HCT116 (cell line): ENCODE measurements around the gene UFD1. TPM values are rescaled to one million over a fixed set of nuclear protein-coding genes. Genes with fewer than 3 reads are reported as not detected.

Source experiments
- ATAC-seq: fragments of 200-7000 bp; cut with Tn5 transposase; 2 replicates; pipeline ENCODE4 v1.9.1; 2020; ENCODE audit warnings: mild to moderate bottlenecking, moderate library complexity
- BruUV-seq: library from RNA; stranded (reverse); fragments of 400-500 nt; replicated peaks from 2 replicates; lab custom pipeline; 2021; lab: Mats Ljungman, UMichigan
- CTCF ChIA-PET: fragments of 300-600 bp; sonication (Branson Sonifier 250); formaldehyde crosslinking; loops from one replicate; lab custom pipeline; 2021; ENCODE audit warnings: antibody characterized with exemption; lab: Charles Lee
- POLR2A ChIA-PET: fragments of 300-600, 350-600 bp; sonication (Branson Sonifier 250); formaldehyde crosslinking; loops from one replicate; lab custom pipeline; 2021; ENCODE audit warnings: antibody characterized with exemption; lab: Charles Lee
- RAD21 ChIA-PET, 2 experiments: fragments of 300-600 bp; sonication (Branson Sonifier 250); formaldehyde crosslinking; loops; one replicate each; lab custom pipeline; 2023; ENCODE audit warnings: low total read pairs in 2 of 2; ENCODE audit not compliant: uncharacterized antibody in 2 of 2, unreplicated experiment in 2 of 2, low non-redundant PET in 1 of 2; lab: Charles Lee
- DNase-seq: peaks from one replicate; pipeline ENCODE4 v3.0.0-alpha.2; 2010; ENCODE audit warnings: low read depth, low spot score
- H2AFZ ChIP-seq: fragments of 200-600 bp; shearing (Covaris generic), sonication (generic); 2 replicates; pipeline ENCODE4 v1.6.1; 2017; ENCODE audit warnings: low read depth, mixed run types, mixed read lengths, antibody characterized with exemption, low read length; ENCODE audit not compliant: poor library complexity, severe bottlenecking
- H3K27ac ChIP-seq: 2 replicates; pipeline ENCODE4 v1.5.1; 2012; ENCODE audit warnings: low read depth, low read length
- H3K27me3 ChIP-seq: fragments of 200-600 bp; sonication (generic); 2 replicates; pipeline ENCODE4 v1.6.1; 2016; ENCODE audit warnings: mixed run types, low read length, mixed read lengths; ENCODE audit not compliant: insufficient read depth
- H3K36me3 ChIP-seq, 2 experiments: fragments of 200-500 bp in 1 of 2; fragments of 200-600 bp in 1 of 2; sonication (Bioruptor generic) in 1 of 2; sonication (generic) in 1 of 2; 2 replicates each; pipeline versions ENCODE4 v1.5.1 to v1.6.1; 2014 to 2016; ENCODE audit warnings: low read length in 2 of 2, inconsistent platforms in 1 of 2, mixed read lengths in 1 of 2, mixed run types in 1 of 2; ENCODE audit not compliant: insufficient read depth in 2 of 2, control insufficient read depth in 1 of 2
- H3K4me1 ChIP-seq, 2 experiments: fragments of 200-600 bp in 1 of 2; sonication (generic) in 1 of 2; 2 replicates each; pipeline versions ENCODE4 v1.5.1 to v1.6.1; 2012 to 2017; ENCODE audit warnings: low read length in 2 of 2, inconsistent platforms in 1 of 2, mild to moderate bottlenecking in 1 of 2, mixed read lengths in 1 of 2, mixed run types in 1 of 2, moderate library complexity in 1 of 2; ENCODE audit not compliant: insufficient read depth in 2 of 2, control insufficient read depth in 1 of 2
- H3K4me2 ChIP-seq: fragments of 200-600 bp; sonication (generic); 2 replicates; pipeline ENCODE4 v1.6.1; 2017; ENCODE audit warnings: mixed run types, low read length, mixed read lengths
- H3K4me3 ChIP-seq, 2 experiments: fragments of 200-600 bp in 1 of 2; sonication (generic) in 1 of 2; replicated peaks in 1 of 2; 2 replicates each; pipeline ENCODE4 v1.5.1; 2011 to 2016; ENCODE audit warnings: low read length in 2 of 2, control low read depth in 1 of 2, low read depth in 1 of 2, mild to moderate bottlenecking in 1 of 2, mixed read lengths in 1 of 2, mixed run types in 1 of 2
- H3K79me2 ChIP-seq: fragments of 200-600 bp; sonication (generic); 2 replicates; pipeline ENCODE4 v1.6.1; 2017; ENCODE audit warnings: mild to moderate bottlenecking, mixed run types, low read length, moderate library complexity, mixed read lengths; ENCODE audit not compliant: insufficient read depth
- H3K9ac ChIP-seq: fragments of 200-600 bp; sonication (generic); 2 replicates; pipeline ENCODE4 v1.6.1; 2016; ENCODE audit warnings: low read length, mixed read lengths
- H3K9me2 ChIP-seq: fragments of 200-600 bp; sonication (generic), shearing (Covaris generic); 2 replicates; pipeline ENCODE4 v1.6.1; 2017; ENCODE audit warnings: mixed run types, mild to moderate bottlenecking, moderate library complexity; ENCODE audit not compliant: insufficient read depth
- H3K9me3 ChIP-seq, 2 experiments: fragments of 200-500 bp in 1 of 2; fragments of 200-600 bp in 1 of 2; sonication (Bioruptor generic) in 1 of 2; sonication (generic) in 1 of 2; 2 replicates each; pipeline ENCODE4 v1.6.1; 2014 to 2017; ENCODE audit warnings: low read length in 2 of 2, mixed read lengths in 2 of 2, inconsistent platforms in 1 of 2, low read depth in 1 of 2, mild to moderate bottlenecking in 1 of 2, mixed run types in 1 of 2, moderate library complexity in 1 of 2; ENCODE audit not compliant: control insufficient read depth in 1 of 2, insufficient read depth in 1 of 2
- H4K20me1 ChIP-seq: fragments of 200-600 bp; sonication (generic), shearing (Covaris generic); 2 replicates; pipeline ENCODE4 v1.6.1; 2017; ENCODE audit warnings: mixed run types, mild to moderate bottlenecking, moderate library complexity; ENCODE audit not compliant: insufficient read depth
- CBX3 ChIP-seq: IDR thresholded peaks from 2 replicates; pipeline ENCODE4 v1.6.1; 2012; ENCODE audit warnings: low read depth
- EGR1 ChIP-seq: IDR thresholded peaks from 2 replicates; pipeline ENCODE4 v1.6.1; 2012; ENCODE audit warnings: low read depth
- ELF1 ChIP-seq: IDR thresholded peaks from 2 replicates; pipeline ENCODE4 v1.6.1; 2012; ENCODE audit warnings: low read depth, borderline replicate concordance
- EZH2 ChIP-seq: fragments of 200-600 bp; sonication (generic); IDR thresholded peaks from 2 replicates; pipeline ENCODE4 v1.6.1; 2017; ENCODE audit warnings: antibody characterized with exemption, mixed run types
- FOSL1 ChIP-seq: IDR thresholded peaks from 2 replicates; pipeline ENCODE4 v1.6.1; 2012; ENCODE audit warnings: low read depth
- POLR2A ChIP-seq: IDR thresholded peaks from 2 replicates; pipeline ENCODE4 v1.7.0; 2011; ENCODE audit warnings: borderline replicate concordance; ENCODE audit not compliant: insufficient read depth, insufficient read length; ENCODE audit errors: extremely low read depth
- RAD21 ChIP-seq: IDR thresholded peaks from 2 replicates; pipeline ENCODE4 v1.6.1; 2012; ENCODE audit warnings: low read depth, mild to moderate bottlenecking
- REST ChIP-seq: IDR thresholded peaks from 2 replicates; pipeline ENCODE4 v1.6.1; 2012; ENCODE audit warnings: low read depth
- TCF7L2 ChIP-seq: IDR thresholded peaks from 2 replicates; pipeline ENCODE4 v1.7.0; 2011; ENCODE audit warnings: borderline replicate concordance, inconsistent platforms; ENCODE audit not compliant: insufficient read depth, insufficient read length; ENCODE audit errors: extremely low read depth
- YY1 ChIP-seq: IDR thresholded peaks from 2 replicates; pipeline ENCODE4 v1.6.1; 2011; ENCODE audit warnings: low read length, low read depth, moderate library complexity, mild to moderate bottlenecking; ENCODE audit not compliant: insufficient replicate concordance; ENCODE audit errors: extremely low read depth
- ZFX ChIP-seq: fragments of 450-650 bp; IDR thresholded peaks from 2 replicates; pipeline ENCODE4 v1.6.1; 2017
- ZNF274 ChIP-seq: fragments of 200-500 bp; sonication (Bioruptor generic); IDR thresholded peaks from 2 replicates; pipeline ENCODE4 v1.6.1; 2014; ENCODE audit warnings: mild to moderate bottlenecking, low read depth, low read length, inconsistent platforms
- intact Hi-C: fragments of 100-400 bp; cut with micrococcal nuclease; formaldehyde crosslinking; loops from 2 replicates; pipeline ENCODE4 v1.10.0; 2022
- total RNA-seq: library from RNA; stranded (reverse); gene quantifications from one replicate; pipeline ENCODE4 v1.2.1, GENCODE V29; 2021; ENCODE audit not compliant: unreplicated experiment

The UFD1 gene
- total RNA-seq, 1 experiment from 2014 or later: 97.5 TPM

DNA sequence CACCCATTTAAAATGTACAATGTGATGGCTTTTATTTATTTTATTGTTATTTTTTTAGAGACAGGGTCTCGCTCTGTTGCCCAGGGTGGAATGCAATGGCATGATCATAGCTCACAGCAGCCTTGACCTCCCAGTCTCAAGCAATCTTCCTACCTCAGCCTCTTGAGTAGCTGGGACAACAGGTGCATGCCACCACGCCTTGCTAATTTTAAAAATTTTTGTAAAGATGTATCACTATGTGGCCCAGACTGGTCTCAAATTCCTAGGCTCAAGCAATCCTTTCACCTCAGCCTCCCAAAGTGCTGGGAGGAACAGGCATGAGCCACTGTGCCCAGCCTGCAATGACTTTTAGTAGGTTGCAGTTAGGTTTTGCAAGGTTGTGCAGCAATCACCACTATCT is 30.9 kb upstream of the UFD1 start:
- Histone ChIP-seq H3K4me2 (no peak overlapping the region), H2AFZ (no peak overlapping the region), H3K4me1 (no peaks in the 10 kb centered on the region), H3K27ac (no peak overlapping the region), H3K9me3 (no peaks in the 10 kb centered on the region), H3K4me3 (no peak overlapping the region), H3K36me3 (peaks cover 7 to 38% of the 10 kb centered on the region in 2 experiments; a peak in 3 of 4 replicates), H3K27me3 (no peaks in the 10 kb centered on the region), H3K9me2 (no peaks in the 10 kb centered on the region), H3K79me2 (no peaks in the 10 kb centered on the region), H3K9ac (no peak overlapping the region), H4K20me1 (no peaks in the 10 kb centered on the region)
- TF ChIP-seq REST (no peak), EZH2 (no peak), ZFX (no peak), CBX3 (no peak), ELF1 (no peak), ZNF274 (no peak), FOSL1 (no peak), TCF7L2 (no peak), YY1 (no peak), POLR2A (no peak), RAD21 (no peak), EGR1 (no peak)
- ChIA-PET RAD21 (no interaction called here), CTCF (no interaction called here), POLR2A (no interaction called here)
- ATAC-seq: no peak
- intact Hi-C loops: no loop called here
- no peak for DNase-seq
- BruUV-seq: no TSS peak
